Smooth muscle cell (in vitro differentiated cells): Measurements from ENCODE around the gene IRF2. TPM values are rescaled to one million over a fixed set of nuclear protein-coding genes. Genes with fewer than 3 reads are reported as not detected.

ENCODE experiments used
- DNase-seq: peaks from one replicate; lab custom pipeline; 2025; ENCODE audit not compliant: unreplicated experiment; lab: John Stamatoyannopoulos, UW
- H2AFZ ChIP-seq: fragments of 200-600 bp; sonication (generic); 2 replicates; pipeline ENCODE4 v1.6.0; 2016; ENCODE audit warnings: antibody characterized with exemption, low read depth, mild to moderate bottlenecking
- H3F3A ChIP-seq: fragments of 200-600 bp; sonication (generic); 2 replicates; pipeline ENCODE4 v1.6.0; 2017; ENCODE audit warnings: antibody characterized with exemption, low read depth
- H3K27ac ChIP-seq: fragments of 200-600 bp; sonication (generic); 2 replicates; pipeline ENCODE4 v1.5.1; 2016; ENCODE audit warnings: low read depth, mild to moderate bottlenecking
- H3K27me3 ChIP-seq: fragments of 200-600 bp; sonication (generic); 2 replicates; pipeline ENCODE4 v1.6.1; 2016; ENCODE audit warnings: low read depth, mild to moderate bottlenecking
- H3K36me3 ChIP-seq: fragments of 200-600 bp; sonication (generic); 2 replicates; pipeline ENCODE4 v1.5.1; 2016; ENCODE audit warnings: low read depth
- H3K4me1 ChIP-seq: fragments of 200-600 bp; sonication (generic); 2 replicates; pipeline ENCODE4 v1.5.1; 2016; ENCODE audit warnings: low read depth
- H3K4me2 ChIP-seq: fragments of 200-600 bp; sonication (generic); 2 replicates; pipeline ENCODE4 v1.6.0; 2016; ENCODE audit warnings: mild to moderate bottlenecking
- H3K4me3 ChIP-seq: fragments of 200-600 bp; sonication (generic); 2 replicates; pipeline ENCODE4 v1.5.1; 2016; ENCODE audit warnings: mild to moderate bottlenecking
- H3K79me2 ChIP-seq: fragments of 200-600 bp; sonication (generic); 2 replicates; pipeline ENCODE4 v1.6.0; 2016; ENCODE audit warnings: low read depth, mild to moderate bottlenecking
- H3K9ac ChIP-seq: fragments of 200-600 bp; sonication (generic); 2 replicates; pipeline ENCODE4 v1.6.0; 2016; ENCODE audit warnings: low read depth
- H3K9me3 ChIP-seq: fragments of 200-600 bp; sonication (generic); replicated peaks from 2 replicates; pipeline ENCODE4 v1.5.1; 2016; ENCODE audit warnings: low read depth
- H4K20me1 ChIP-seq: fragments of 200-600 bp; sonication (generic); 2 replicates; pipeline ENCODE4 v1.6.0; 2016; ENCODE audit warnings: low read depth
- CTCF ChIP-seq: fragments of 200-600 bp; sonication (generic); IDR thresholded peaks from 2 replicates; pipeline ENCODE4 v1.5.1; 2017; ENCODE audit warnings: borderline replicate concordance, mild to moderate bottlenecking, antibody characterized with exemption; ENCODE audit not compliant: insufficient read depth, poor library complexity, severe bottlenecking
- WGBS: methylation state at CpG from one replicate; pipeline ENCODE4 v1.1.7; 2016; ENCODE audit warnings: low lambda C conversion rate; 5-methylcytosine and 5-hydroxymethylcytosine counted together
- polyA plus RNA-seq: library from polyadenylated mRNA; unstranded; fragments of >200 nt; fragmentation: Nextera tagmentation; extraction: Ambion mirVana; gene quantifications from 2 replicates; pipeline ENCODE4 v1.2.1, GENCODE V29; 2016
- total RNA-seq: library from RNA; depleted of rRNA; stranded (reverse); fragments of >200 nt; gene quantifications from 2 replicates; pipeline ENCODE4 v1.2.3, GENCODE V29; 2014

IRF2 gene
- total and polyA plus RNA-seq, 2 experiments from 2014 or later, result 10.2 to 21.6 TPM

- Histone ChIP-seq H3K4me3 (no peak overlapping the region), H3K4me2 (no peak overlapping the region), H2AFZ (no peak overlapping the region), H3K9me3 (no peaks in the 10 kb centered on the region), H4K20me1 (no peaks in the 10 kb centered on the region), H3K36me3 (no peaks in the 10 kb centered on the region), H3K27me3 (no peaks in the 10 kb centered on the region), H3K27ac (peak overlapping the region; percentile 42), H3K79me2 (no peaks in the 10 kb centered on the region), H3F3A (no peaks in the 10 kb centered on the region), H3K9ac (no peak overlapping the region), H3K4me1 (no peaks in the 10 kb centered on the region)
- no peak for DNase-seq
- TF ChIP-seq CTCF, result no peak
- 85% methylated on average over 5 of the region's 5 CpGs for WGBS
Observed at GRCh38 chr4:184355857-184356256, 118.5 kb downstream of the IRF2 start.

GRCh38 chr4:184355111-184355604 lies 119.2 kb downstream of the IRF2 start:
- Histone ChIP-seq H4K20me1 (no peaks in the 10 kb centered on the region), H3F3A (no peaks in the 10 kb centered on the region), H3K9me3 (no peaks in the 10 kb centered on the region), H3K27ac (peak overlapping the region; percentile 42), H3K4me1 (no peaks in the 10 kb centered on the region), H3K4me3 (no peak overlapping the region), H3K27me3 (no peaks in the 10 kb centered on the region), H3K4me2 (peak overlapping the region; percentile 40), H3K79me2 (no peaks in the 10 kb centered on the region), H3K36me3 (no peaks in the 10 kb centered on the region), H3K9ac (no peak overlapping the region), H2AFZ (peak overlapping the region; percentile 69)
- TF ChIP-seq CTCF, result no peak
- WGBS, result 16% methylated on average over 2 of the region's 2 CpGs
- no peak for DNase-seq

- Histone ChIP-seq H3K9ac (no peak overlapping the region), H2AFZ (no peak overlapping the region), H3K27me3 (no peaks in the 10 kb centered on the region), H3K4me1 (peaks cover 4% of the 10 kb centered on the region), H3K36me3 (no peaks in the 10 kb centered on the region), H3K9me3 (no peaks in the 10 kb centered on the region), H3K79me2 (no peaks in the 10 kb centered on the region), H3K4me2 (no peak overlapping the region), H3F3A (peaks cover 8% of the 10 kb centered on the region), H3K27ac (no peak overlapping the region), H4K20me1 (no peaks in the 10 kb centered on the region), H3K4me3 (no peak overlapping the region)
- DNase-seq, result no peak
- WGBS, result 96% methylated on average over 5 of the region's 5 CpGs
- TF ChIP-seq CTCF, result no peak
Observed at GRCh38 chr4:184352891-184353290, 121.5 kb downstream of the IRF2 start.
